ENCODE measurements around the gene BCKDHB.

Gene BCKDHB

DNA sequence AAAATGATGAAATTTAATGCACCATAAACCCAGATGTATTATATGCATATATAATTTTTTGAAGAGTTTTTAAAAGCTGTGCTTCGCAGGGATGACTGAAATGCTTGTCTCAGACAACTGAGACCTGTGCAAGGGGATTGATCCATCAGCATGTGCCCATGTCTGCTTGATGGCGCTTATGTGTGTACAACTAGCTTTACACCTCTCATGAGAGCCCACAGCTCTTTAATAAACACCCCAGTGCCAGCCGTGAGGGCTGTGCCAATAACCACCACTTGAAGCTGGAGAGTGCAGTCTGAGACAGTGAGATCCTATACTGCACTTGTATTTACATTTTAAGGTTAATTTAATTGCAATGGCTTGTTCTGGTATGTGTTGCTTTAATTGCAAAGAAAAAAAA is 225.5 kb downstream of the BCKDHB start:
- no peak for DNase-seq (ENCODE audit: low read depth)

DNA sequence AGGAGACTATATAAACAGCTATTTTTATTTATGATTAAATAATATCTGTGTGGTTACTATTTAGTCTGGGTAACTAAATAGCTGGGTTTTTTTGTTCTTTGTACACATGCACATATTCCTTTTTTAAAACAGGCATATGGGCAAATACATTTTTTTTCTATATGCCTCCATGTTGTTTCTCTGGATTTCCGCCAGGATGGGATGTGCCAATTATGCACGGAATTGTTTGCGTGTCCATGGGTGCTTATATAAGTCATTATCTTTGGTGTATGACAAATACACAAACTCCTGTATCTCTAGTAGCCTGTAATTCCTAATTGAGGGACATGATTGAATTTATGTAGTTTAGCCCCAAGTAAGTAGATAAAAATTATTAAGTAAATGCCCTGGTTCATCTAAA is 226.9 kb downstream of the BCKDHB start:
- no peak for DNase-seq (ENCODE audit: low read depth)

- no peak for DNase-seq (ENCODE audit: low read depth)
Measured at GRCh38 chr6:80335121-80335531, 228.7 kb downstream of the BCKDHB start.

GRCh38 chr6:80336911-80337310 is 230.4 kb downstream of the BCKDHB start:
- no peak for DNase-seq (ENCODE audit: low read depth)

- DNase-seq (ENCODE audit: low read depth): peak; percentile 46
Measured at GRCh38 chr6:80338201-80338836, 231.8 kb downstream of the BCKDHB start.

- DNase-seq (ENCODE audit: low read depth): no peak
Measured at GRCh38 chr6:80339421-80339820, 232.9 kb downstream of the BCKDHB start.

DNA sequence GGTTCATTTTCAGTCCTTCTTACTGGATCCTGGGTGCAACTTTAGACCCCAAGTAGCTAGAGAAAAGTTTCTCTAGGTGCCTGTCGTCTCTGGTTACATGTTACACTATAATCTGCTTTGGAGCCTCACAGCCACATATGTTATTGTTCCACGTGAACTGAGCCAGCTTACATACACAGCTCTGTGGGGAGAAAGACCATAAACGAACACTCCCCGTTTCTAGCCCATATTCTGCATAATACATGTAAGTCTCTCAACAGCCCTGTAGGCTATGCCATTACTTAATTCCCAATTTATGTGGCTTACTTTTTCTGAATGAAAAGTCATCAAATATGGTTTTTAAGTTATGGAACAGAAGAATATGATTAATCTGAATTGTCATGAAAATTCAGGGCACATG is 233.8 kb downstream of the BCKDHB start:
- DNase-seq (ENCODE audit: low read depth): no peak

DNA sequence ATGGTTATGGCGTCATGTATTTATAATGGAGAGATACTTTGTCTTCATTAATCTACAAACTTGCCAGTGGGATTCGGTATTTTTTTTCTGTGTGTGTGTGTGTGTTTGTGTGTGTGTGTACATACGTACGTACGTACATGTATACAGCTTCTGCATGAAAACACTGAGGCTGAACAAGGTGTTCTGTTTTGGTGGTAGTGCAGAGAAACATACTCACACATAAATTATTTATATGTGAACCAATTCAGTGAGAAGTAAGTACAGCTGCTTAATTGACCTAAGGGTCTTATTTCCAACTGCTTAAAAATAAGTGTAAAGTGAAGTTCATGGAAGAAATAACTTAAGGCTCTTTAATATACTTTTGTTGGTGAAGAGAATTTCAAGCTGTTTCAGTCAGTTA is 234.2 kb downstream of the BCKDHB start:
- DNase-seq (ENCODE audit: low read depth): no peak

GRCh38 chr6:80341330-80341729 is 234.9 kb downstream of the BCKDHB start:
- DNase-seq (ENCODE audit: low read depth): no peak

GRCh38 chr6:80343511-80343910 is 237.0 kb downstream of the BCKDHB start:
- no peak for DNase-seq (ENCODE audit: low read depth)

- no peak for DNase-seq (ENCODE audit: low read depth)
Measured at GRCh38 chr6:80347101-80347500, 240.6 kb downstream of the BCKDHB start.

GRCh38 chr6:80348263-80348662 is 241.8 kb downstream of the BCKDHB start:
- no peak for DNase-seq (ENCODE audit: low read depth)

GRCh38 chr6:80356000-80356399 is 249.5 kb downstream of the BCKDHB start:
- no peak for DNase-seq (ENCODE audit: low read depth)

- no peak for DNase-seq (ENCODE audit: low read depth)
Measured at GRCh38 chr6:80356545-80356944, 250.1 kb downstream of the BCKDHB start.

GRCh38 chr6:80357081-80357480 is 250.6 kb downstream of the BCKDHB start:
- no peak for DNase-seq (ENCODE audit: low read depth)

GRCh38 chr6:80357674-80358073 is 251.2 kb downstream of the BCKDHB start:
- no peak for DNase-seq (ENCODE audit: low read depth)

GRCh38 chr6:80363501-80364122 is 257.1 kb downstream of the BCKDHB start:
- no peak for DNase-seq (ENCODE audit: low read depth)

DNA sequence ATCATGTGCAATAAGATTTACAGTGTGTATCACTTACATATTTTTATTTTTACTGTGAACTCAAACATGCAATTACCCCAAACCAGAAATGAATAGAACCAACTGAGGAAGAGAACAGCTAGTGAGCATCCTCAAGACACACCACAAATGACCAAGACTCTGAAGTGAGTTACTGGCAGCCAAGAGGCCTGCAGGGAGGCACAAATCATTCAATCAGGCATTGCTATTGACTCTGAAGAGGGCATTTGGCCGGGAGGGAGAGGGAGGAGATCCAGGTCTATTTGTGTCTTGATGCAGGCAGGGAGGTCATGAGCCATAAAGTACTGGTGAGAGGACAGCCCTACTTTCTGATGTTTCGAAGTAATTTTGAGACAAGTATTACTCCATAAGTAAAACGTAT is 257.7 kb downstream of the BCKDHB start:
- no peak for DNase-seq (ENCODE audit: low read depth)

GRCh38 chr6:80366051-80366450 is 259.6 kb downstream of the BCKDHB start:
- DNase-seq (ENCODE audit: low read depth): no peak

DNA sequence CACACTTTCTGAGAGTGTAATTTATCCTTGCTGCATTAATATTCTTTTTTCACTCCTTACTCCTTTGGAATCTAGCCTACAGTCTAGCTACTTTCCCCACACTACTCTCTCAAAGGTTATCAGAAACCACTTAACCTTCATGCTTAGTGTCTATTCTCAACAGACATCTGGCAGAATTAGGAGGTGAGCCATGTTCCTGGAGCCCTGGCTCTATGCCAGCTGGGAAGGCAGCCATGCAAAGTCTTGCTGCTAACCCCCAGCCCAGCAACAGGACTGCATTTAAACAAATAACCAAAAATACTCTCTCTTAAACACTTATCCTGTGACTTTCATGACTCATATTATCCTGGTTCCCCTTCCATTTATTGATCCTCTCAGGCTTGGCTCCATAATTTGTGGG is 260.2 kb downstream of the BCKDHB start:
- no peak for DNase-seq (ENCODE audit: low read depth)

DNA sequence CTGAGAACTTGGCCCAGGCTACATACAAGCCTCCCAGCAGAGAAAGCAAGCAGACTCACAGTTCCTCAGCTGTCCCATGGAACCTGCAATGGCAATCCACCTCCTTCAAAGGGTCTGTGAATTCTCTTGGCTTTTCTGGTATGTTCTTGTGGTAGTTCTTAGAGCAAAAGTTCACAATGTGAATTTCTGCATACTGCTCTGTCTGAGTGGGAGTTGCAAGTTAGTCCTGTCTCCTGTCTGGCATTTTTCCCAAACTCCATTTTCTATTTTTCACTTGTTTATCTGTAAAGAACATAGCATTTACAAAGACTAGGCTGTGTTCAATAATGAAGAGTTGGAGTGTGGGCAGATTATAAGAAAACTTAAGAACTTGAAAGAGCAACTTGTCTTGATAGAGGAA is 269.9 kb downstream of the BCKDHB start:
- no peak for DNase-seq (ENCODE audit: low read depth)

DNA sequence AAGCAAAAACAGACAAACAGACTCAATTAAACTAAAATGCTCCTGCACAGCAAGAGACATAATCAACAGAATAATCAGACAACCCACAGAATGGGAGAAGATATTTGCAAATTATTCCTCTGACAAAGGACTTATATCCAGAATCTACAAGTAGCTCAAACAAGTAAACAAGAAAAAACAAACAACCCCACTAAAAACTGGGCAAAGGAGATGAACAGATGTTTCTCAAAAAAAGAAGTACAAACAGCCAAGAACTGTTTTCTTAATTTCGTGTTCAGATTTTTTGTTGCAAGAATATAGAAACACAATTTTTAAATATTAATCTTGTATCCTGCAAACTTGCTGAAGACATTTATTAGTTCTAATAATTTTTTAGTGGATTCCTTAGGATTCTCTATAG is 274.1 kb downstream of the BCKDHB start:
- DNase-seq (ENCODE audit: low read depth): no peak

DNA sequence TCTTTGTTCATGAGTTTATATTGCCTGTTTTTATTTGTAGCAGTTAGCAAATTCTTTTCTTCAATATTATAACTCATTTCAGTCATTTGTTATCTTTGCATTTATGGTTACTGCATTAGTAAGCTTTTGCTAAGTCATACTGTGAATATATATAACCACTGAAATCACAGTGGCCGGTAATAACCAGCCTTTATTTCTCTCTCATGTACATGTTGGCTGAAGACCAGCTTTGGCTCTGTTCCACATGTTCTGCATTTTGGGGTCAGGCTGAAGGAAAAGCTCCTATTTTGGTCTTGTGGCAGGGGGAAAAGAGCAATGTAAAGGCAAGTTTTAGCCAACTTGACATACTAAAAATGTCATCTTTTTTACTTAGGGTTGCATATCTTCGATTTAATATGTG is 276.3 kb downstream of the BCKDHB start:
- no peak for DNase-seq (ENCODE audit: low read depth)

GRCh38 chr6:80388507-80388906 is 282.0 kb downstream of the BCKDHB start:
- no peak for DNase-seq (ENCODE audit: low read depth)
